Ureter (tissue), 1 donor: ENCODE data around the gene GRB7. TPM values are rescaled to one million over a fixed set of nuclear protein-coding genes. Genes with fewer than 3 reads are reported as not detected.
A peak's percentile ranks its signal among the peaks of the same experiment; 100 is the strongest.
"Not testable (repeated sequence)": the region's sequence is repeated elsewhere in the genome, so short reads cannot be mapped to it uniquely, and the experiment has no call there.

Experiments
- DNase-seq: peaks from one replicate; pipeline ENCODE4 v3.0.0-alpha.2; 2020; ENCODE audit warnings: low spot score
- total RNA-seq: library from RNA; stranded (reverse); gene quantifications from one replicate; pipeline ENCODE4 v1.2.4, GENCODE V29; 2023
- donor health status: DM: yes; HTN: yes; CAD: no.

GRB7 gene
- total RNA-seq, 1 donor from 2014 or later = 37.4 TPM

DNA sequence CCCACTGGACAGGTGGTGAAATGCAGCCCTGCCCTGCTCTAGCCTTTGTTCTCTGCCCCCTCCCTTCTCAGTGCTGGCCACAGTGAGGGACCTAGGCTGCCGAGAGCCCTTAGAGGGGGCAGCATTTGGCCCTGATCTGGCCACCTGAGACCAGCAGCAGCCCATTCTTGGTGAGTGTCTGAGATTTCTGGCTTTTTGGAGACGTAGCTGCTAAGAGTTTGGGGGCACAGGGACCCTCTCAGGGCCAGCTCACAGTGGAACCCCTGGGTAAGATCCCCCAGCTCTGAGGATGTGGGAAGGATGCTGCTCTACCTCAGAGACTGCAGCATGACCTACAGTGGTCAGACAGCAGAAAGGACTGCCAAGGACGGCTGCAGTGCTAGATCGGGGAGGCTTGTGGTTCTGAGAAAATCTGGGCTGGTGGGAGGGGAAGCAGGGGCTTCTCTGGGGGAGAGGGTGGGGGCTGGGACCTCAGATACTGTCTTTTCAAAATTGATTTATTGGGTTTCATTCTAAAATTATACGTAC is 13.3 kb downstream of the GRB7 start:
- DNase-seq = no peak

GRCh38 chr17:39751637-39752036 is 13.9 kb downstream of the GRB7 start:
- DNase-seq = no peak

DNA sequence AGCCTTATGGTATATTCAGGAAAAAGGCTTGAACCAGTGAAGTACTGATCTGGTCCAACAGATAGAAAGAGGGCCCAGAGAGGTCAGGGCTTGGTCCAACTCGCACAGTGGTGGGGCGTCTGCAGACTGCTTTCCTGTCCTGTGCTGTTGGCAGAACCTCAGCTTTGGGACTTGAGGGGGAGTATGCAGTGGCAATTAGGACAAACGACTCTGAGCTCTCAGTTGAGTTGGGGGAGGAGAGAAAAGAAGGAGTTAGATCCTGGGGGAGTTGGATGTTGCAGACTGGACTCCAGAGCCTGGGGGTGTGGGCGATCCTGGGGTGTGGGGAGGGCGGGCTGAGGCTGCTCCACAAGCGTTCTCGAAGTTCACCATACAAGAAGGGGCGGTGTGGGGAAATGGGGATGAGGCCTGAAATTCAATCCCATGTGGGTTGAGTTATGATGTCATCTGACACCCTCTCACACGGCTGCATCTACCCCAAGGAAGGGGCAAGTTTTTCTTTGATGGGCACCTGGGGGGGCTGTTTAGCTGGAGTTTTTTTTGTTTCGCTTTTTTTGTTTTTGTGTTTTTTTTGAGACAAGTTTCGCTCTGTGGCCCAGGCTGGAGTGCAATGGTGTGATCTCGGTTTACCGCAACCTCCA is 14.6 kb downstream of the GRB7 start:
- DNase-seq = peak; percentile 42

- peak; percentile 66 for DNase-seq
Measured at GRCh38 chr17:39753514-39754160, 15.9 kb downstream of the GRB7 start.

DNA sequence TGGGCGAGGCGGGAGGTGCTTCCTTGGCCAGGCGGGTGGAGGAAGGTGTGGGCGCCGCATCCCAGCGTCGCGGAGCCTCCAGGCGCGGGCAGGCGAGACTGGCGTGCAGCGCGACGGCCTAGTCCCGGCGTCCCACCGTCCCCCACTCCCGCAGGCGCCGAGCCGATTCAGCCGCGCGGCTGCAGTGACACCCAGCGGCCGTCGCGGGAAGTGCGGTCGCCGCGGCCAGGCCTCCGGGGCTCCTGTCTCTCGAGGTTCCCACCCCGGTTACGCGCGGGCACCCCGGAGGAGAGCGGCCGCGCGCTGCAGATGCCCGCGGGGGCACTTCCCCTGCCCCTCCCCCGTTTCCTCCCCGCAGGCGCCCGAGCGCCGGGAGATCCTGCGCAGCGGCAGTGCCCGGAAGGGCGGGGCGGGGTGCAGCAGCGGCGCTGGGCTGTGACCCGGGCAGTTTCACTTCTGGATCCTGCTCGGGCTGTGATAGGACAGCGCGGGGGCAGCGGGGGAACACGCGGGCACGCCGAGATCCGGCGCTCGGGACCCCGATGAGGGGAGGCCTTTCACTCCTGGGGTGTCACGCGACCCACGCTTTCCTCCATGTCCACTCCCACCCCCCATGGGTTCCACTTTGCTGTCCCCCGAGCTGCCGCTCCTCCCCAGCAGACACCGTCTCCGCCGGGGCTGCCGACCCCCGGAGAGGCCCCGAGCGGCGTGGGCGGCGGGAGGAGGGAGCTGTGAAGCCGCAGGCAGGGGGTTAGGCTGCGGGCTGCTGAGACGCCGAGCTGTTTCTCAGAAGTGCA is 16.6 kb downstream of the GRB7 start:
- peak; percentile 96 for DNase-seq

DNA sequence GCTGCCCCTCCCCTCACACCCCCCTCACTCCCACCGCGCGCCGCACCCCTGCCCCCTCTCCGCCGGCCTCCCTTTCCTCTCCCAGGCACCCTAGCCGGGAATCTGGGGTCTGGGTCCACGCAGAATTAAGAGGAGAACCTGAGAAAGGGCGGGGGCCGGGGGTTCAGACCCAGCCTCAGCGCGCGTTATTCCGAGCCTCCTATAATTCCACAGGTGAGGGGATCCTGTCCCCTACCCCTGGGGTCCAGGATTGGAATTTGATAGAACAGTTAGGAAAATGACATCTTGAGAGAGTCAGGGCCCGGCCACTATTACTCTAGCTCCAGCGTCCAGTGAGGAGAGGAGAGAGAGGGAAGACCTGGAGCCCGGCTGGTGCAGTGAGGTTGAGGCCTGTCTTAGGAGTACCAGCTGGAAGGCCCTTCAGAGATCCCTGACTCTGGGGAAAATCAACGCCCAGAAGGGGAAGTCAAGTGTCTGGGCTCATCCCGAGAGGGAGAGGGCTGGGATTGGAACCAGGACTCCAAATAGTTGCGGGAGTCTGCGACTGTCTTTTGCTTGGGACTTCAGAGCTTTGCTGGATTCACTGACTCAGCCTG is 17.3 kb downstream of the GRB7 start:
- peak; percentile 56 for DNase-seq

GRCh38 chr17:39755554-39756379 is 18.0 kb downstream of the GRB7 start:
- no peak for DNase-seq

GRCh38 chr17:39756380-39757079 is 18.8 kb downstream of the GRB7 start:
- DNase-seq = no peak

GRCh38 chr17:39757176-39757662 is 19.5 kb downstream of the GRB7 start:
- DNase-seq = no peak

- DNase-seq = no peak
Measured at GRCh38 chr17:39757931-39758873, 20.5 kb downstream of the GRB7 start.

DNA sequence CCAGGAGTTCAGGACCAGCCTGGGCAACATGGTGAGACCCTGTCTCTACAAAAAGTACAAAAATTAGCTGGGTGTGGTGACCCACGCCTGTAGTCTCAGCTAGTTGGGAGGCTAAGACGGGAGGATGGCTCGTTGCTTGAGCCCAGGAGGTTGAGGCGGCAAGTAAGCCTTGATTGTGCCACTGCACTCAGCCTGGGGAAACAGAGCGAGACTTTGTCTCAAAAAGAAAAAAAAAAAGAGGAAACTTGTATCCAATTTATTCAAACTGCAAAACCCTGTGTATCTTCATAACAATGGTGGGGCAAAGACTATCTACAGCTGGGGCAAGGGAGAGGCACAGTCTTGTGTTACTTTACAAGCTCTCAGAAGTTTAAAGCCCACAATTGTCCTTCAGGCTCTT is 21.5 kb downstream of the GRB7 start:
- DNase-seq = no peak

GRCh38 chr17:39761861-39762496 is 24.2 kb downstream of the GRB7 start:
- DNase-seq = no peak

- no peak for DNase-seq
Measured at GRCh38 chr17:39763051-39763820, 25.5 kb downstream of the GRB7 start.

DNA sequence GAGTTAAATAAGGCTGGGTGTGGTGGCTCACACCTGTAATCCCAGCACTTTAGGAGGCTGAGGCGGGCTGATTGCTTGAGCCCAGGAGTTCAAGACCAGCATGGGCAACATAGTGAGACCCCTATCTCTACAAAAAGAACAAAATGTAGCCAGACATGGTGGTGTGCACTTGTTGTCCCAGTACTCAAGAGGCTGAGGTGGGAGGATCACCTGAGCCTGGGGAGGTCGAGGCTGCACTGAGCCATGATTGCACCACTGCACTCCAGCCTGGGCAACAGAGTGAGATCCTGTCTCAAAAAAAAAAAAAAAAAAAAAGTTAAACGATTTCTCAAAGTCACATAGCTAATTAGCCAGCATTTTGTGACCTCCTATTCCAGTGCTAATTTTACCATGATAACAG is 26.4 kb downstream of the GRB7 start:
- DNase-seq = not testable (repeated sequence)

DNA sequence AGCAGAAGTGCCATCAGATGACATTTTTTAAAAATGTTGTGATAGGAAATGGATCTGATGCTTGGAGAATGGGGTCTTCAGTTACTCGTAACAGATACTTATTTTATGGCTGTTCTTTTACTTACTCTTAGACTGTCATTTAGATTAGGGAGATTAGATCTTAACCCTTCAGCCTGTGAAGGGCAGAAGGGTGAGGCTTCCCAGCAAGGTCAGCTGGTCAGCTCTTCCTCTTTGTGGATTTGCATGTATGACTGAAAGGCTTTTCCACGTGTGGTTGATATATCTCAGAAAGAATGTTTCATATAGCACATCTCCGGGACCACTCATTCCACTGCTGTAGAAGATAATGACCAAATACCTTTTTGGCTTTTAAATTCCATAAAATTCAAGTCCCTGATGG is 27.4 kb downstream of the GRB7 start:
- no peak for DNase-seq

GRCh38 chr17:39765766-39766165 is 28.0 kb downstream of the GRB7 start:
- no peak for DNase-seq

GRCh38 chr17:39767147-39767546 is 29.4 kb downstream of the GRB7 start:
- DNase-seq = no peak

GRCh38 chr17:39769974-39770587 is 32.3 kb downstream of the GRB7 start:
- DNase-seq = no peak
